ENCODE measurements around the gene TFB2M.
A peak's percentile ranks its signal among the peaks of the same experiment; 100 is the strongest.
"Not testable (repeated sequence)": the region's sequence is repeated elsewhere in the genome, so short reads cannot be mapped to it uniquely, and the experiment has no call there.

TFB2M gene

DNA sequence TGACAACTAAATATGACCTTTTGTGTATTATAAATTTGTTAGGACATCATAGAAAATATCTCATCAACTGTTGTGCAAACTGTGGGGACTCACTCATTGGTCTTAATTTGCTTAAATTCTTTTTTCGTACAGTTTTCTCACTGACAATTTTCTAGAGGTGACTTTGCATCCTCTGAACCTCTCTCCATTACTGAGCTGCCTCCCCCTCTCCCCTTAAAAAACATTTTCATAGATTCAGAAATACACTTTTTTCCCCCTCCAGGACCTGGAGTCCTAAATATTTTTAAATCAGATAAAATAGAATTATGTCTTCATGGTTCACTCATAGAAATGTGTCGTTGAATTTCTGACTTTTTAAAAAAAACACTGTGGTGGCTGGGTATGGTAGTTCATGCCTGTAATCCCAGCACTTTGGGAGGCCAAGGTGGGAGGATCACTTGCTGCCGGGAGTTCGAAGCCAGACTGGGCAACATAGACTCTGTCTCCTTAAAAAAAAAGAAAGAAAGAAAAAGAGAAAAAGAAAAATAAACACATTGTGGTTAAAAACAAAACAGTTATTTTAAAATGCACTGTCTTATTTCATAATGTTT, 1.7 kb upstream of the TFB2M start:
- in situ Hi-C loops (cut with HindIII; ENCODE audit: low sequenced_read_pairs), result no loop called here
- DNase-seq (ENCODE audit: low read depth, low spot score), result no peak
- TF ChIP-seq, protein P1, sequence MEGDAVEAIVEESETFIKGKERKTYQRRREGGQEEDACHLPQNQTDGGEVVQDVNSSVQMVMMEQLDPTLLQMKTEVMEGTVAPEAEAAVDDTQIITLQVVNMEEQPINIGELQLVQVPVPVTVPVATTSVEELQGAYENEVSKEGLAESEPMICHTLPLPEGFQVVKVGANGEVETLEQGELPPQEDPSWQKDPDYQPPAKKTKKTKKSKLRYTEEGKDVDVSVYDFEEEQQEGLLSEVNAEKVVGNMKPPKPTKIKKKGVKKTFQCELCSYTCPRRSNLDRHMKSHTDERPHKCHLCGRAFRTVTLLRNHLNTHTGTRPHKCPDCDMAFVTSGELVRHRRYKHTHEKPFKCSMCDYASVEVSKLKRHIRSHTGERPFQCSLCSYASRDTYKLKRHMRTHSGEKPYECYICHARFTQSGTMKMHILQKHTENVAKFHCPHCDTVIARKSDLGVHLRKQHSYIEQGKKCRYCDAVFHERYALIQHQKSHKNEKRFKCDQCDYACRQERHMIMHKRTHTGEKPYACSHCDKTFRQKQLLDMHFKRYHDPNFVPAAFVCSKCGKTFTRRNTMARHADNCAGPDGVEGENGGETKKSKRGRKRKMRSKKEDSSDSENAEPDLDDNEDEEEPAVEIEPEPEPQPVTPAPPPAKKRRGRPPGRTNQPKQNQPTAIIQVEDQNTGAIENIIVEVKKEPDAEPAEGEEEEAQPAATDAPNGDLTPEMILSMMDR (IDR thresholded peaks at IDR 0.05; ENCODE audit: low read depth, low read length), result no peak
- peak overlapping the region; percentile 78 for H3K4me3 ChIP-seq (ENCODE audit: low read depth, low read length)

GRCh38 chr1:246566813-246567645, 968 bp upstream of the TFB2M start:
- peak; percentile 75 for DNase-seq (ENCODE audit: low read depth, low spot score)
- H3K4me3 ChIP-seq (ENCODE audit: low read depth, low read length), result peak overlapping the region; percentile 78
- in situ Hi-C loops (cut with HindIII; ENCODE audit: low sequenced_read_pairs), result no loop called here
- TF ChIP-seq, protein P1 (IDR thresholded peaks at IDR 0.05; ENCODE audit: low read depth, low read length), result no peak

- peak overlapping the region; percentile 78 for H3K4me3 ChIP-seq (ENCODE audit: low read depth, low read length)
- in situ Hi-C loops (cut with HindIII; ENCODE audit: low sequenced_read_pairs), result no loop called here
- DNase-seq (ENCODE audit: low read depth, low spot score), result no peak
- TF ChIP-seq, protein P1 (IDR thresholded peaks at IDR 0.05; ENCODE audit: low read depth, low read length), result no peak
Measured at GRCh38 chr1:246565751-246566127, 322 bp downstream of the TFB2M start.

DNA sequence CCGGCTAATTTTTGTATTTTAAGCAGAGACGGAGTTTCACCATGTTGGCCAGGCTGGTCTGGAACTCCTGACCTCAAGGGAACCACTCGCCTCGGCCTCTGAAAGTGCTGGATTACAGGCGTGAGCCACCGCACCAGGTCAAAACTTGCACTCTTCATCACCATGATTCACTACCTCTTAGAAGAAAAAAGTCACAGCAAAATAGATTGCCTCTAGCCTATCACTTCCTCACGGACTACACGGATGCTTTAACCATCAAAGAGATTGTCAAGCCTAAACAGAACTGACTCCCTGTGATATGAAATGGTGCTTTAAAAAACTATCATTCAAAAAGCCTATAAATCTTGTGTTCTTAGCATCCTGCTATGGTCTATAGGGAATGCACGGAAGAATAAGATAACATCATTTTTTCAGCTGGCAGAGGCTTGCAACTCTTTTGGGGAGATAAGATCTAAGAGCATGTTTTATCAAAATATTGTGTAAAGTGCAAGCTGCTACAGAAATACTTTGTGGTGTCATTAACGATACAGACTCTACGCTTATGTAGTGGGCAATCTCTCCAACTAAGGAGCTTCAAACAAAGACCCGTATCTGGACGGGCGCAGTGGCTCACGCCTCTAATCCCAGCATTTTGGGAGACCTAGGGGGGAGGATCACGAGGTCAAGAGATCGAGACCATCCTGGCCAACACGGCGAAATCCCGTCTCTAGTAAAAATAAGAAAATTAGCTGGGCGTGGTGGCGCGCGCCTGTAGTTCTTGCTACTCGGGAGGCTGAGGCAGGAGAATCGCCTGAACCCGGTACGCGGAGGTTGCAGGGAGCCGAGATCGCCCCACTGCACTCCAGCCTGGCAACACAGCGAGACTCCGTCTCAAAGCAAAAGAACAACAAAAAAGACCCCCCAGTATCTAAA, 966 bp downstream of the TFB2M start:
- peak overlapping the region; percentile 78 for H3K4me3 ChIP-seq (ENCODE audit: low read depth, low read length)
- in situ Hi-C loops (cut with HindIII; ENCODE audit: low sequenced_read_pairs), result no loop called here
- TF ChIP-seq, protein P1 (IDR thresholded peaks at IDR 0.05; ENCODE audit: low read depth, low read length), result no peak
- no peak for DNase-seq (ENCODE audit: low read depth, low spot score)

GRCh38 chr1:246560833-246561232, 5.2 kb downstream of the TFB2M start:
- DNase-seq (ENCODE audit: low read depth, low spot score); in situ Hi-C loops (cut with HindIII; ENCODE audit: low sequenced_read_pairs); H3K4me3 ChIP-seq (ENCODE audit: low read depth, low read length): not testable (repeated sequence)

DNA sequence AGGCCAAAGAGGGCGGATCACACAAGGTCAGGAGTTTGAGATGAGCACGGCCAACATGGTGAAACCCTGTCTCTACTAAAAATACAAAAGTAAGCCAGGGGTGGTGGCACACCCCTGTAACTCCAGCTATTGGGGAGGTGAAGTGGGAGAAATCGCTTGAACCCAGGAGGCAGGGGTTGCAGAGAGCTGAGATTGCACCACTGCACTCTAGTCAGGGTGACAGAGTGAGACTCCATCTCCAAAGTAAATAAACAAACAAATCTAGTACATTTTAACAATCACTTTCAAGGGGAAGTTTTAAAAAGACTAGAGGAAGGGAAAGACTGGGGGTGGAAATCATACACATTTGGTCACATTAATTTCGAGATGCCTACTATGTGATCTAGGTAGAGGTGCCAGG, 6.8 kb downstream of the TFB2M start:
- DNase-seq (ENCODE audit: low read depth, low spot score), result no peak
- no peak overlapping the region for H3K4me3 ChIP-seq (ENCODE audit: low read depth, low read length)
- in situ Hi-C loops (cut with HindIII; ENCODE audit: low sequenced_read_pairs), result no loop called here
- TF ChIP-seq, protein P1 (IDR thresholded peaks at IDR 0.05; ENCODE audit: low read depth, low read length), result no peak

Data from astrocyte of the spinal cord (primary cell).